ENCODE data around the gene EVL.

EVL gene

DNA sequence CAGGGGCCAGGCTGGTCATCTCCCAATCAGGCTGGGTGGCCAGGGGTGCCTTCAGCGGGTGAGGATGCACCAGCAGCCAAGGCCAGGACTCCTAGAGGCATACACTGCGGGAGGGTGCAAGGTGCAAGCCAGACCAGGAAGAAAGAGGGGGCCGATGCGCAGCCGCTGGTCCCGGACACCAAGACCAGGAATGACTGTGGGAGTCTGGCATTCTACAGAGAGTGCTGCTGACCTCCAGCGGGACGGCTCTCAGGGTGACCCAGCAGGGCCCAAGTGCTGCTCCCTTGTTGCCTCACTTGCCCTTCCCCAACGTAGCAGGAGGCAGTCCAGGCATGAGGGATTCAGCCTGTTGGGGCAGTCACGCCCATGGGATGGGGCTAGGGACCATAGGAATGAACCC lies 58.4 kb downstream of the EVL start:
- no peak overlapping the region for H3K4me3 ChIP-seq (ENCODE audit: low read depth, low read length)
- TF ChIP-seq, protein P1, sequence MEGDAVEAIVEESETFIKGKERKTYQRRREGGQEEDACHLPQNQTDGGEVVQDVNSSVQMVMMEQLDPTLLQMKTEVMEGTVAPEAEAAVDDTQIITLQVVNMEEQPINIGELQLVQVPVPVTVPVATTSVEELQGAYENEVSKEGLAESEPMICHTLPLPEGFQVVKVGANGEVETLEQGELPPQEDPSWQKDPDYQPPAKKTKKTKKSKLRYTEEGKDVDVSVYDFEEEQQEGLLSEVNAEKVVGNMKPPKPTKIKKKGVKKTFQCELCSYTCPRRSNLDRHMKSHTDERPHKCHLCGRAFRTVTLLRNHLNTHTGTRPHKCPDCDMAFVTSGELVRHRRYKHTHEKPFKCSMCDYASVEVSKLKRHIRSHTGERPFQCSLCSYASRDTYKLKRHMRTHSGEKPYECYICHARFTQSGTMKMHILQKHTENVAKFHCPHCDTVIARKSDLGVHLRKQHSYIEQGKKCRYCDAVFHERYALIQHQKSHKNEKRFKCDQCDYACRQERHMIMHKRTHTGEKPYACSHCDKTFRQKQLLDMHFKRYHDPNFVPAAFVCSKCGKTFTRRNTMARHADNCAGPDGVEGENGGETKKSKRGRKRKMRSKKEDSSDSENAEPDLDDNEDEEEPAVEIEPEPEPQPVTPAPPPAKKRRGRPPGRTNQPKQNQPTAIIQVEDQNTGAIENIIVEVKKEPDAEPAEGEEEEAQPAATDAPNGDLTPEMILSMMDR (IDR thresholded peaks at IDR 0.05; ENCODE audit: low read depth, low read length): no peak

DNA sequence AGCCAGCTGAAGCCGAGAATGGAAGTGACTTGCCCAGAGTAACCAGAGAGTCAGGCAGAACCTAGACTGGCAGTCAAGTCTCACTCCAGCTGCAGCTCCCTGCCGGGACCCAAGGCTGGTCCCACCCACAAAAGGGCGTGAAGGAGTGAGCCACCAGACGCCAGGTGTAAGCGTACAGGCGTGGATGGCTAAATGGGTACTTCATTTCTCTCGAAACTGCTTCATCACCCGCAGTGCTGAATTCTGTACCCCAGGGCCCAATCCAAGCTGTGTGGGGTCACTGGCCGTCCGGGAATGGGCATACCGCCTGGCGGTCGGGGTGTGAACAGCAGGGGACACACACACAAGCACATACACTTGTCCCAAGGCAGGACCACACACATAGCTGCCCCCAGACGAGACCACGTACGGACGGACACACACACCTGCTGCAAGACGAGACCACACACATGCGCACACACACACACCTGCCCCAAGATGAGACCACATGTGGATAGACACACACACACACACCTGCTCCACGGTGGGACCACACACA lies 59.4 kb downstream of the EVL start:
- no peak overlapping the region for H3K4me3 ChIP-seq (ENCODE audit: low read depth, low read length)
- TF ChIP-seq, protein P1 (IDR thresholded peaks at IDR 0.05; ENCODE audit: low read depth, low read length): no peak

DNA sequence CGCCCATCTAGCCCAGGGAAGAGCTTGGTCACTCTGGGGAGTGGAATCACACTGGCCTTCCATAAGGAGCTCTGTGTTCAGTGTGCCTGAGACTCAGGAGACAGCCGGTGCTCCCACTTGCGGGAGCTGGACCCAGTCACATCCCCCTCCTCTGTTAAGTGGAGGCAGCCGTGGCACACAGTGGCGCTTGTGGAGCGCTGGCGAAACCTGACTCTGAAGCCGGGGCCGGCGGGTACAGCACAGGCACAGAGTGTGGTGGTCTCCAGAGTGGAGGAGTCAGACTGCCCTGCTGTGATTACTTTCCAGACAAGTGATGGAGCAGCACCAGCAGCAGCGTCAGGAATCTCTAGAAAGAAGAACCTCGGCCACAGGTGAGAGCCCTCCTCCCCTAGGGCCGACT lies 61.2 kb downstream of the EVL start:
- TF ChIP-seq, protein P1 (IDR thresholded peaks at IDR 0.05; ENCODE audit: low read depth, low read length): no peak
- no peak overlapping the region for H3K4me3 ChIP-seq (ENCODE audit: low read depth, low read length)

DNA sequence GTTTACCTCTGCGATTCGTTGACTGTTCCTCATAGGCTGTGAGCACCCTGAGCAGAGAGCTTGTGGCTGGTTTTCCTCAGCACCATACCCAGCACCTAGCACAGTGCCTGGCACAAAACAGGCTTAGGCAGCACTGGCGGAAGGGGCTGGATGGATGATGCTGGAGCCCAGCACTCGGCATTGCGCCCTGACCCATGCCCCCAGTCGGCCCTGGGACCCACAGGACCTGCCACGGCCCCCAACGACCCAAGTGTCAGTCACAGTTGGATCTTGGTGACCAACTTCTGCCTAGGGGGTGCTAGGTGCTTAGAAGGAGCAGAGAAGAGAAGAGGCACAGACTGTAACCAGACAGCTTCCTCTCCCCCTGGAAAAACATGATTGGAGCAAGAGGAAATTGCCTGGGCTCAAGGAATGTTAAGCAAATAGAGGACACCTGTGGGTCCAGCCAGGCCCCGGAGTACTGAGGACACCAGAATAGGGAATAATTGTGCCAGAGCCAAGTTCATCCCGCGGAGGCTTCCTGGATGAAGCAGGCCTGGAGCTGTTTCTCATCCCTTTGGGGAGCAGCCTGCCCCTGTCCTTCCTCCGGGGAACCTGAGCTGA lies 62.7 kb downstream of the EVL start:
- TF ChIP-seq, protein P1 (IDR thresholded peaks at IDR 0.05; ENCODE audit: low read depth, low read length): no peak
- no peak overlapping the region for H3K4me3 ChIP-seq (ENCODE audit: low read depth, low read length)

DNA sequence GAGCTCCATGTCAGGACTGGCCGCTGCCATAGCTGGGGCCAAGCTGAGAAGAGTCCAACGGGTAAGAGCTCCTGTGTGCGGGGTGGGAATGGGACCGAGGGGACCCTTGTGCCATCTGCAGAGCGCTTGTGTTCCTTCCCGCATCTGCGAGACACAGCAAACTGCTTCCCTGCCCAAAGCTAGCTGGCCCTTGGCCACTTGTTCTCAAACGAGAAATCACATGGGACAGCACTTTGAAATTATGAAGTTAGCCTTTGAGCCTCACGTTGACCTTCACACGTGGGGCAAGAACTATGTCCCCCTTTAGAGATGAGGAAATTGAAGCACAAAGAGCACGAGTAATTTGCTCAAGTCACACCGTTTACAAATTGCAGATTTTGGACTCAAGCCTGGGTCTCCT lies 63.5 kb downstream of the EVL start:
- TF ChIP-seq, protein P1 (IDR thresholded peaks at IDR 0.05; ENCODE audit: low read depth, low read length): no peak

DNA sequence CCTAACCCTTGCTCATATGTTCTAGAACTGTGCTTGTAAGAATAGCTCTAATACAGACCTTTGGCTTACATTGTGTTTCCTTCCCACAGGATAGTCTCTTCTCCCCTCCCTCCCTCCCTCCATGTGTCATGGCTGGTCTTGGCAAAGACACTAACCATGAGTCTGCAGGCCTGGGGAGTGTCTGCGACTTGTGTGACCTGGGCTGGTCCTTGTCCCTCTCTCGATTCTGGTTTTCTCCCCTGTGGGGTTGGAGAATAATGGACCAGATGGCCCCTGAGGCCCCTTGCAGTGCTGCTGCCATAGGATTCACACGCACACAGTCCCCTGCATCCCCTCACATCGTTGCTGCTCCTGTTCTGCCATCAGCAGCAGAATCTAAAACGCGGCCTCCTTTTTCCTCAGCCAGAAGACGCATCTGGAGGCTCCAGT lies 64.0 kb downstream of the EVL start:
- TF ChIP-seq, protein P1 (IDR thresholded peaks at IDR 0.05; ENCODE audit: low read depth, low read length): no peak
- H3K4me3 ChIP-seq (ENCODE audit: low read depth, low read length): no peak overlapping the region

More for the DNA sequence above, 63.5 kb downstream of the EVL start:
- no peak overlapping the region for H3K4me3 ChIP-seq (ENCODE audit: low read depth, low read length)

DNA sequence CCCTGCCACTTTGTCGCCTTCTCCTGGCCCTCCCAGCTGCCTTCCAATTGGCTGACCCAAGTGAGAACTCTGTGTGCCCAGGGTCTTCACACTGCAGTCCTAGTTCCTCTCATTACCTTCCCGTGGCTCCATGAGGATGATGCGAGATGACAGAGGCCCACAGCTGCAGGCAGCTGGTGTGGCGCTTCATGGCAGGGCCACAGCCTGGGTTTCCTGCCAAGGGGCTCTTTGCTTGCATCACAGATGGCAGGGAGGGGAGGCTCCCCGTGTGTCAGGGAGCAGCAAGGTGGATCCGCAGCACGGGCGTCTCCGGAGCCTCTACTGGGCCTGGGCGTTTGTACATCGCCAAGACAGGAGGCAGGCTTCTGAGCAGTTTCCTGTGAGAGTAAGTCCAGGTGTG lies 65.3 kb downstream of the EVL start:
- H3K4me3 ChIP-seq (ENCODE audit: low read depth, low read length): no peak overlapping the region
- TF ChIP-seq, protein P1 (IDR thresholded peaks at IDR 0.05; ENCODE audit: low read depth, low read length): no peak
